SW 1271 (cell line): ENCODE measurements around the gene TCEANC.
"Not testable (repeated sequence)": the region's sequence is repeated elsewhere in the genome, so short reads cannot be mapped to it uniquely, and the experiment has no call there.

Experiments
- DNase-seq, 2 experiments: peaks; one replicate each; lab custom pipeline; 2025; lab: John Stamatoyannopoulos, UW

TCEANC gene

GRCh38 chrX:13658602-13659001 lies 5.7 kb downstream of the TCEANC start:
- DNase-seq = peak in 1 of 2 experiments; percentile 12

- DNase-seq = peak in 1 of 2 experiments; percentile 6
Observed at GRCh38 chrX:13659063-13659462, 6.1 kb downstream of the TCEANC start.

- DNase-seq = no peak
Observed at GRCh38 chrX:13661735-13662288, 8.9 kb downstream of the TCEANC start.

GRCh38 chrX:13662355-13662791 lies 9.4 kb downstream of the TCEANC start:
- no peak for DNase-seq

GRCh38 chrX:13664020-13664419 lies 11.1 kb downstream of the TCEANC start:
- no peak for DNase-seq

GRCh38 chrX:13666836-13667235 lies 13.9 kb downstream of the TCEANC start:
- DNase-seq = no peak

- no peak for DNase-seq
Observed at GRCh38 chrX:13667919-13668318, 15.0 kb downstream of the TCEANC start.

- DNase-seq = no peak
Observed at GRCh38 chrX:13669246-13669737, 16.4 kb downstream of the TCEANC start.

- not testable (repeated sequence) for DNase-seq
Observed at GRCh38 chrX:13669755-13670154, 16.8 kb downstream of the TCEANC start.

- no peak for DNase-seq
Observed at GRCh38 chrX:13670197-13670596, 17.3 kb downstream of the TCEANC start.

GRCh38 chrX:13673016-13673415 lies 20.1 kb downstream of the TCEANC start:
- DNase-seq = no peak

- no peak for DNase-seq
Observed at GRCh38 chrX:13676885-13677284, 23.9 kb downstream of the TCEANC start.

- DNase-seq = not testable (repeated sequence)
Observed at GRCh38 chrX:13679700-13680099, 26.8 kb downstream of the TCEANC start.

- no peak for DNase-seq
Observed at GRCh38 chrX:13681595-13681994, 28.7 kb downstream of the TCEANC start.

- no peak for DNase-seq
Observed at GRCh38 chrX:13684361-13684760, 31.4 kb downstream of the TCEANC start.

GRCh38 chrX:13685126-13685763 lies 32.3 kb downstream of the TCEANC start:
- no peak for DNase-seq

- DNase-seq = no peak
Observed at GRCh38 chrX:13687203-13687602, 34.3 kb downstream of the TCEANC start.

- no peak for DNase-seq
Observed at GRCh38 chrX:13688384-13688957, 35.5 kb downstream of the TCEANC start.

- DNase-seq = peak; percentile 2 to 34
Observed at GRCh38 chrX:13688958-13689740, 36.2 kb downstream of the TCEANC start, which contains the start of gene RAB9A. TSS of gene RAB9A (plus strand) at chrX:13689128. CDS start at chrX:13708747, 19,619 bp downstream.

- DNase-seq = no peak
Observed at GRCh38 chrX:13689741-13690211, 36.8 kb downstream of the TCEANC start.

- DNase-seq = no peak
Observed at GRCh38 chrX:13690836-13691235, 37.9 kb downstream of the TCEANC start.

- no peak for DNase-seq
Observed at GRCh38 chrX:13691841-13692371, 39.0 kb downstream of the TCEANC start.
